ENCODE data around the gene TMEM229A.
"Not testable (repeated sequence)": the region's sequence is repeated elsewhere in the genome, so short reads cannot be mapped to it uniquely, and the experiment has no call there.

The TMEM229A gene

GRCh38 chr7:124032369-124033094 is at the start of gene TMEM229A:
TMEM229A (minus strand) TSS chr7:124033067; CDS start chr7:124033003, 64 bp downstream.
- peak; percentile 66 for DNase-seq (ENCODE audit: low spot score)

- DNase-seq (ENCODE audit: low spot score), result not testable (repeated sequence)
Observed at GRCh38 chr7:124082234-124082633, 49.4 kb upstream of the TMEM229A start.

GRCh38 chr7:124077546-124077945 is 44.7 kb upstream of the TMEM229A start:
- DNase-seq (ENCODE audit: low spot score), result no peak

GRCh38 chr7:124076841-124077240 is 44.0 kb upstream of the TMEM229A start:
- no peak for DNase-seq (ENCODE audit: low spot score)

- DNase-seq (ENCODE audit: low spot score), result no peak
Observed at GRCh38 chr7:124074007-124074406, 41.1 kb upstream of the TMEM229A start.

GRCh38 chr7:124073310-124073645 is 40.4 kb upstream of the TMEM229A start:
- DNase-seq (ENCODE audit: low spot score), result no peak

- DNase-seq (ENCODE audit: low spot score), result no peak
Observed at GRCh38 chr7:124072603-124073309, 39.9 kb upstream of the TMEM229A start.

GRCh38 chr7:124071843-124072242 is 39.0 kb upstream of the TMEM229A start:
- no peak for DNase-seq (ENCODE audit: low spot score)

GRCh38 chr7:124062171-124062570 is 29.3 kb upstream of the TMEM229A start:
- DNase-seq (ENCODE audit: low spot score), result no peak

GRCh38 chr7:124060528-124060927 is 27.7 kb upstream of the TMEM229A start:
- DNase-seq (ENCODE audit: low spot score), result no peak

- DNase-seq (ENCODE audit: low spot score), result no peak
Observed at GRCh38 chr7:124059375-124059774, 26.5 kb upstream of the TMEM229A start.

- DNase-seq (ENCODE audit: low spot score), result no peak
Observed at GRCh38 chr7:124058515-124058914, 25.6 kb upstream of the TMEM229A start.

GRCh38 chr7:124057872-124058271 is 25.0 kb upstream of the TMEM229A start:
- no peak for DNase-seq (ENCODE audit: low spot score)

GRCh38 chr7:124056234-124056633 is 23.4 kb upstream of the TMEM229A start:
- DNase-seq (ENCODE audit: low spot score), result no peak

GRCh38 chr7:124051681-124052377 is 19.0 kb upstream of the TMEM229A start:
- DNase-seq (ENCODE audit: low spot score), result no peak

GRCh38 chr7:124042826-124043225 is 10.0 kb upstream of the TMEM229A start:
- DNase-seq (ENCODE audit: low spot score), result no peak

GRCh38 chr7:124041439-124041838 is 8.6 kb upstream of the TMEM229A start:
- no peak for DNase-seq (ENCODE audit: low spot score)

GRCh38 chr7:124037902-124038301 is 5.0 kb upstream of the TMEM229A start:
- not testable (repeated sequence) for DNase-seq (ENCODE audit: low spot score)

- DNase-seq (ENCODE audit: low spot score), result no peak
Observed at GRCh38 chr7:124035706-124036105, 2.8 kb upstream of the TMEM229A start.

GRCh38 chr7:124034754-124035100 is 1.9 kb upstream of the TMEM229A start:
- DNase-seq (ENCODE audit: low spot score), result no peak

- DNase-seq (ENCODE audit: low spot score), result no peak
Observed at GRCh38 chr7:124033807-124034753, 1.2 kb upstream of the TMEM229A start.

Measured in HuH-7 (cell line).